OCI-LY3 (cell line): ENCODE measurements around the gene TMEM255A.

Experiments used
- EZH2phosphoT487 ChIP-seq: fragments of 200-600 bp; shearing (Covaris generic); IDR thresholded peaks from 2 replicates; pipeline ENCODE4 v1.6.1; 2018; ENCODE audit warnings: antibody characterized with exemption, mixed run types, low read depth
- TF ChIP-seq, protein P1 (sequence below): fragments of 200-600, 300-600 bp; sonication (generic); IDR thresholded peaks from 2 replicates; pipeline ENCODE4 v1.5.1; 2014; ENCODE audit warnings: antibody characterized with exemption, low read length, low read depth

DNA sequence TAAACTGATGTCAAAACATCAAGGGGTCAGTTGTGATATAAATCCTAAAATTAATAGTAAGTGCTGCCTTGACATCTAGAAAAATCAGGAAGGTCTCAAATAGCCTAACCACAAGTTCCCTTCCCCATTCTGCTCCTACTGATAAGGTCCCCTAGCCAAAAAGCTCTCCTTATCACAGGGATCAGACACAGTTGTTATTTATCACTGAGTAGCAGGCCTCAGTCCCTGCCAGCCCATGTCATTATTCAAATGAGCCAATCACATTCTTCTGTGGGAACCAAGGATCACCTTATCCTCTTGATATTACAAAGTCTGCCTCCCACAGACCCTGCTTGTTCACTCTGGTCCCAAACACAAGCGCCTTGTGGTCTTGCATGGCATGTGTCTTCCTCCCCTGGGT is 23.3 kb upstream of the TMEM255A start:
- TF ChIP-seq, protein P1, sequence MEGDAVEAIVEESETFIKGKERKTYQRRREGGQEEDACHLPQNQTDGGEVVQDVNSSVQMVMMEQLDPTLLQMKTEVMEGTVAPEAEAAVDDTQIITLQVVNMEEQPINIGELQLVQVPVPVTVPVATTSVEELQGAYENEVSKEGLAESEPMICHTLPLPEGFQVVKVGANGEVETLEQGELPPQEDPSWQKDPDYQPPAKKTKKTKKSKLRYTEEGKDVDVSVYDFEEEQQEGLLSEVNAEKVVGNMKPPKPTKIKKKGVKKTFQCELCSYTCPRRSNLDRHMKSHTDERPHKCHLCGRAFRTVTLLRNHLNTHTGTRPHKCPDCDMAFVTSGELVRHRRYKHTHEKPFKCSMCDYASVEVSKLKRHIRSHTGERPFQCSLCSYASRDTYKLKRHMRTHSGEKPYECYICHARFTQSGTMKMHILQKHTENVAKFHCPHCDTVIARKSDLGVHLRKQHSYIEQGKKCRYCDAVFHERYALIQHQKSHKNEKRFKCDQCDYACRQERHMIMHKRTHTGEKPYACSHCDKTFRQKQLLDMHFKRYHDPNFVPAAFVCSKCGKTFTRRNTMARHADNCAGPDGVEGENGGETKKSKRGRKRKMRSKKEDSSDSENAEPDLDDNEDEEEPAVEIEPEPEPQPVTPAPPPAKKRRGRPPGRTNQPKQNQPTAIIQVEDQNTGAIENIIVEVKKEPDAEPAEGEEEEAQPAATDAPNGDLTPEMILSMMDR: no peak
- TF ChIP-seq EZH2phosphoT487: no peak
